ENCODE measurements around the gene AKR1E2.

The AKR1E2 gene

GRCh38 chr10:4846775-4847174, 20.8 kb downstream of the AKR1E2 start:
- DNase-seq = no peak
- in situ Hi-C loops (cut with HindIII; ENCODE audit: low pct_ligation_motif_present, low sequenced_read_pairs) = loop anchor here (25.0 kb wide), 1 partner anchor 541 kb away; no protein-coding TSS in a partner anchor

GRCh38 chr10:4847561-4848355, 21.8 kb downstream of the AKR1E2 start:
- Histone ChIP-seq H3K27me3 (replicated peaks) (no peaks in the 10 kb centered on the region), H3K27ac (peak overlapping the region; percentile 60), H3K36me3 (replicated peaks) (no peaks in the 10 kb centered on the region), H3K4me3 (ENCODE audit: low read depth, low read length) (no peak overlapping the region)
- no peak for TF ChIP-seq CTCF (IDR thresholded peaks at IDR 0.05; ENCODE audit: low read depth, low read length, missing control alignments)
- in situ Hi-C loops (cut with HindIII; ENCODE audit: low pct_ligation_motif_present, low sequenced_read_pairs) = loop anchor here (25.0 kb wide), 1 partner anchor 540 kb away; no protein-coding TSS in a partner anchor
- DNase-seq = peak; percentile 62

More at GRCh38 chr10:4846775-4847174, 20.8 kb downstream of the AKR1E2 start:
- Histone ChIP-seq H3K27ac (no peak overlapping the region), H3K27me3 (replicated peaks) (no peaks in the 10 kb centered on the region), H3K4me3 (ENCODE audit: low read depth, low read length) (no peak overlapping the region), H3K36me3 (replicated peaks) (no peaks in the 10 kb centered on the region)
- no peak for TF ChIP-seq CTCF (IDR thresholded peaks at IDR 0.05; ENCODE audit: low read depth, low read length, missing control alignments)

- no peak for TF ChIP-seq CTCF (IDR thresholded peaks at IDR 0.05; ENCODE audit: low read depth, low read length, missing control alignments)
- H3K27ac ChIP-seq = peak overlapping the region; percentile 60
These were observed 22.5 kb downstream of the AKR1E2 start for GRCh38 chr10:4848356-4849041.

GRCh38 chr10:4849042-4849402, 23.0 kb downstream of the AKR1E2 start:
- Histone ChIP-seq H3K27ac (no peak overlapping the region), H3K4me3 (ENCODE audit: low read depth, low read length) (no peak overlapping the region), H3K36me3 (replicated peaks) (no peaks in the 10 kb centered on the region), H3K27me3 (replicated peaks) (no peaks in the 10 kb centered on the region)
- no peak for TF ChIP-seq CTCF (IDR thresholded peaks at IDR 0.05; ENCODE audit: low read depth, low read length, missing control alignments)
- in situ Hi-C loops (cut with HindIII; ENCODE audit: low pct_ligation_motif_present, low sequenced_read_pairs) = loop anchor here (25.0 kb wide), 1 partner anchor 538 kb away; no protein-coding TSS in a partner anchor
- no peak for DNase-seq

More at GRCh38 chr10:4848356-4849041, 22.5 kb downstream of the AKR1E2 start:
- no peak overlapping the region for H3K4me3 ChIP-seq (ENCODE audit: low read depth, low read length)
- no peaks in the 10 kb centered on the region for H3K36me3 ChIP-seq (replicated peaks)
- in situ Hi-C loops (cut with HindIII; ENCODE audit: low pct_ligation_motif_present, low sequenced_read_pairs) = loop anchor here (25.0 kb wide), 1 partner anchor 539 kb away; no protein-coding TSS in a partner anchor
- no peaks in the 10 kb centered on the region for H3K27me3 ChIP-seq (replicated peaks)
- DNase-seq = no peak

GRCh38 chr10:4849555-4850242, 23.7 kb downstream of the AKR1E2 start:
- Histone ChIP-seq H3K36me3 (replicated peaks) (no peaks in the 10 kb centered on the region), H3K4me3 (ENCODE audit: low read depth, low read length) (no peak overlapping the region), H3K27ac (peak overlapping the region; percentile 2), H3K27me3 (replicated peaks) (no peaks in the 10 kb centered on the region)
- in situ Hi-C loops (cut with HindIII; ENCODE audit: low pct_ligation_motif_present, low sequenced_read_pairs) = loop anchor here (25.0 kb wide), 1 partner anchor 538 kb away; no protein-coding TSS in a partner anchor
- TF ChIP-seq CTCF (IDR thresholded peaks at IDR 0.05; ENCODE audit: low read depth, low read length, missing control alignments) = peak; percentile 100
- peak; percentile 96 for DNase-seq
